Lung (tissue), 12 donors: Measurements from ENCODE around the gene FYN. TPM values are rescaled to one million over a fixed set of nuclear protein-coding genes. Genes with fewer than 3 reads are reported as not detected.
A peak's percentile ranks its signal among the peaks of the same experiment; 100 is the strongest.

ENCODE experiments used
- ATAC-seq: fragments of 200-7000 bp; cut with Tn5 transposase; one replicate; pipeline ENCODE4 v1.9.1; 2020; ENCODE audit warnings: moderate number of reproducible peaks; ENCODE audit not compliant: insufficient read depth, low FRiP score
- DNase-seq, 3 donors: peaks; one replicate each; pipeline ENCODE4 v3.0.0-alpha.2; 2013 to 2017
- H3K27ac ChIP-seq, 2 donors: one replicate each; pipeline ENCODE4 v1.5.1; 2013; ENCODE audit warnings: mild to moderate bottlenecking in 2 of 2, moderate library complexity in 2 of 2, control low read depth in 1 of 2, inconsistent platforms in 1 of 2, low read depth in 1 of 2, low read length in 1 of 2
- H3K27me3 ChIP-seq, 3 donors: one replicate each; pipeline ENCODE4 v1.5.1; 2013; ENCODE audit warnings: low read length in 2 of 3; ENCODE audit not compliant: control insufficient read depth in 3 of 3, insufficient read depth in 3 of 3
- H3K36me3 ChIP-seq, 4 donors: one replicate each; pipeline ENCODE4 v1.5.1; 2013; ENCODE audit warnings: low read length in 4 of 4, mild to moderate bottlenecking in 1 of 4, moderate library complexity in 1 of 4; ENCODE audit not compliant: control insufficient read depth in 4 of 4, insufficient read depth in 4 of 4
- H3K4me1 ChIP-seq, 5 donors: one replicate each; pipeline ENCODE4 v1.5.1; 2013; ENCODE audit warnings: low read length in 5 of 5, mild to moderate bottlenecking in 2 of 5, moderate library complexity in 1 of 5; ENCODE audit not compliant: control insufficient read depth in 5 of 5, insufficient read depth in 5 of 5
- H3K4me3 ChIP-seq: one replicate; pipeline ENCODE4 v1.5.1; 2013; ENCODE audit warnings: mild to moderate bottlenecking, control low read depth, moderate library complexity
- H3K9ac ChIP-seq, 2 donors: one replicate each; pipeline ENCODE4 v1.5.1; 2013; ENCODE audit warnings: low read length in 2 of 2, control low read depth in 1 of 2; ENCODE audit not compliant: insufficient read depth in 1 of 2
- H3K9me3 ChIP-seq, 4 donors: one replicate each; pipeline ENCODE4 v1.5.1; 2013; ENCODE audit warnings: low read length in 3 of 4, mild to moderate bottlenecking in 1 of 4, moderate library complexity in 1 of 4; ENCODE audit not compliant: control insufficient read depth in 4 of 4, insufficient read depth in 3 of 4
- whole genome bisulfite sequencing, 2 donors: extraction: QIAGEN DNeasy Blood & Tissue Kit; methylation state at CpG; one replicate each; pipeline ENCODE4 v1.1.7; 2013; 5-methylcytosine and 5-hydroxymethylcytosine counted together
- polyA plus RNA-seq, 2 donors: library from polyadenylated mRNA; stranded (reverse); fragments of 200-250 nt; gene quantifications; one replicate each; pipeline ENCODE4 v1.2.1, GENCODE V29; 2013
- total RNA-seq, 2 donors: library from RNA; depleted of rRNA in 1 of 2; stranded (reverse); fragments of >200 nt in 1 of 2; gene quantifications; one replicate each; pipeline ENCODE4 v1.2.1, GENCODE V29; 2014 to 2021
- TF ChIP-seq, protein P1 (sequence below): IDR thresholded peaks from 2 replicates; pipeline ENCODE4 v1.5.1; 2012; ENCODE audit warnings: mild to moderate bottlenecking; ENCODE audit errors: control extremely low read depth, extremely low read depth
- donor health status: control.
- donor health status: control.
- donor health status: Bipolar disorder and iron deficiency.
- donor health status: healthy.
- donor health status: DM: yes; HTN: yes; CAD: no.

The FYN gene
- total and polyA plus RNA-seq, 4 donors, result 27.3 to 157 (median 71.0) TPM

DNA sequence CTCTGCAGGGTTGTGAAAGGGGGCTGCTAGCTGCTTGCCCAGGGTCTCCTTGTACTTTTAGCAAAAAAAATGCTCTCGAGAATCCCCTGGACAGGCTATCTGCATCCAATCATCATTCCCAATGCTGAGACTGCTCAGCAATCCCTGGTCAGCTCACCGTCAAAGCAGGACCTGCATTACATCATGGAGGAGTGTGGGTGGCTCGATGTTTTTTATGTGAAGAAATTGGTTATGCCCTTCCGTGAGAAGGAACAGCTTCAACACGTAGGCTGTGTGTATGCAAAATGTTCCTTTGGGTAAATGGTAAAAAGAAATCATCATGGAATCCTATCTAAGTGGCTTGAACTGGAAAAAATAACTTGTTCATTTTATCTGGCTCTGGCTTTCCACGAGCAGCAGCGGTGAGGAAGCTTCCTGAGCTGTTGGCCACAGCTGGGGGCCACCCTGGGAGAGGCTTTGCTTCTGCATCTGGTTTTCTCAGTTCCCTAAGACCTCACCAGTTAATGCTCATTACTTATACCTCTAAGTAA, 111.4 kb downstream of the FYN start:
- H3K27ac ChIP-seq, result no peak overlapping the region
- TF ChIP-seq, protein P1, sequence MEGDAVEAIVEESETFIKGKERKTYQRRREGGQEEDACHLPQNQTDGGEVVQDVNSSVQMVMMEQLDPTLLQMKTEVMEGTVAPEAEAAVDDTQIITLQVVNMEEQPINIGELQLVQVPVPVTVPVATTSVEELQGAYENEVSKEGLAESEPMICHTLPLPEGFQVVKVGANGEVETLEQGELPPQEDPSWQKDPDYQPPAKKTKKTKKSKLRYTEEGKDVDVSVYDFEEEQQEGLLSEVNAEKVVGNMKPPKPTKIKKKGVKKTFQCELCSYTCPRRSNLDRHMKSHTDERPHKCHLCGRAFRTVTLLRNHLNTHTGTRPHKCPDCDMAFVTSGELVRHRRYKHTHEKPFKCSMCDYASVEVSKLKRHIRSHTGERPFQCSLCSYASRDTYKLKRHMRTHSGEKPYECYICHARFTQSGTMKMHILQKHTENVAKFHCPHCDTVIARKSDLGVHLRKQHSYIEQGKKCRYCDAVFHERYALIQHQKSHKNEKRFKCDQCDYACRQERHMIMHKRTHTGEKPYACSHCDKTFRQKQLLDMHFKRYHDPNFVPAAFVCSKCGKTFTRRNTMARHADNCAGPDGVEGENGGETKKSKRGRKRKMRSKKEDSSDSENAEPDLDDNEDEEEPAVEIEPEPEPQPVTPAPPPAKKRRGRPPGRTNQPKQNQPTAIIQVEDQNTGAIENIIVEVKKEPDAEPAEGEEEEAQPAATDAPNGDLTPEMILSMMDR, result no peak
- ATAC-seq (no peak), DNase-seq (no peak)
- H3K9ac ChIP-seq, result no peak overlapping the region
- peaks cover 0 to 4% (median under 1%) of the 10 kb centered on the region in 4 donors for H3K36me3 ChIP-seq
- peaks cover 9 to 46% (median 18%) of the 10 kb centered on the region in 5 donors for H3K4me1 ChIP-seq
- no peaks in the 10 kb centered on the region for H3K27me3 ChIP-seq
- H3K9me3 ChIP-seq, result no peaks in the 10 kb centered on the region
- WGBS, 2 donors, result 47 to 62% methylated on average over 7 of the region's 7 CpGs
- H3K4me3 ChIP-seq, result no peak overlapping the region

DNA sequence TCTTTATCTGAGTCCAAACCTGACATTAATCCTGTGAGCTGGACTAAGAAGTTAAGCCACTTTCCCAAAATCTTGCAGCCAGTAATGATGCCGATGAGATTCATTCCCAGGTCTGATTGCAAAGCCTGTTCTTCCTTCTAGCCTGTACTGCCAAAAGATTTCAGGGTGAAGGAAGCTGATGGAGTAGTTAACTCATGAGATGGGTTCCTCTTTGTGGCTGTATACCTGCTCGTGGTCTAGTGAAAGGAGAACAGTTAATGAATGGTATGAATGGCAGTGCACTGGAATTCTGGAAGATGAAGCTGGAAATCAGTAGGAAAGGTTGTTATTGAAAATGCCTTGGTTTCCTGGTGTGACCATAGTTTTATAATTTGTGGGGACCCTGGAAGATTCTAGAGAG, 112.0 kb downstream of the FYN start:
- 46 to 70% methylated on average over 2 of the region's 2 CpGs for WGBS, 2 donors
- Histone ChIP-seq H3K36me3 (peaks cover 0 to 4% (median under 1%) of the 10 kb centered on the region in 4 donors), H3K27me3 (no peaks in the 10 kb centered on the region), H3K27ac (no peak overlapping the region), H3K9ac (no peak overlapping the region), H3K9me3 (no peaks in the 10 kb centered on the region), H3K4me3 (no peak overlapping the region), H3K4me1 (peaks cover 9 to 46% (median 18%) of the 10 kb centered on the region in 5 donors)
- ATAC-seq (no peak), DNase-seq (no peak)
- TF ChIP-seq, protein P1, result no peak

DNA sequence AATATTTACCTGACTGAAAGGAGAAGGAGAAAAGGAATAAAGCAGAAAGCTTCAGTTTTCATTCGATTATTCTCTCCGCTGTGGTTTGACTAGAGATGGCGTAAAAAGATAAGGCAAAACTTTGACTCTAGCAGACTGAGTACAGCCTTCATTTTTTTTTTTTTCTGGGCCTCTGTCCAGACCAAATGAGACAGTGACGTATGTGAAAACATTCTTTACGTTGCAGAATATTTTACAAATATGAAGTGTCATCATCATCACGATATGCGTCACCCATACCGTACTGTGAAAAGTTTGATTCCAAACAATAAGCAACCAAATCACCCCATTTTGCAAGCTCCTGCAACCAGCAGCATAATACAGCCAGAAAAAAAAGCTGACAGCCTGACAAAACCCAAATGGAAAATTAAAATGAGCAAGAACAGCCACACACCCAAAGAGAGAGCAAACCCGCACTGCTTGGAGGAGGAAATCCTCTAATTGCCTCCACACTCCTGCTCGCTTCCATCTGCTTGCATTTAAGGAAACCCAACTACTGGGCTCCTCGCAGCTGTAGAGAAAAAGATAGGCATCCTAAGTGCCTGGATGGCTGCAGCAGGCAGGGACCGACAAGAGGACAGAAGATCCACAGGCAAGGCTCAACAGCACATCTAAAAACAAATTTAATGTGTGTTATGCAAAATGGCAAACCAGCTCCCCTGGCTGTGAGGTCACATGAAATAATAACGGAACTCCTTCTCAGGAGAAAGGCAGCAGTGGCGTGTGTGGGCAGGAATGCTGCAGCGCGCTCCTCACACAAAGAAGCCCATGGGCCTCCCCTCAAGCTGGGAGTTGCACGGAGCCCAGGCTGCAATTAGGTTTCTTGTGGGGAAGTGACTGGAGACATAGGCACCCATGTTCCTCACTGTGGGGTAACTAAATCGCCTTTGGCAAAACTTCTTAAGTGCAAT, 113.1 kb downstream of the FYN start:
- ATAC-seq (no peak), DNase-seq (peak; percentile 61 to 93 (median 92))
- Histone ChIP-seq H3K36me3 (peaks cover 0 to 4% (median under 1%) of the 10 kb centered on the region in 4 donors), H3K4me1 (peaks cover 9 to 49% (median 18%) of the 10 kb centered on the region in 5 donors), H3K4me3 (no peak overlapping the region), H3K9me3 (no peaks in the 10 kb centered on the region), H3K27me3 (no peaks in the 10 kb centered on the region), H3K9ac (peak overlapping the region in 1 of 2 donors; percentile 73), H3K27ac (peak overlapping the region; percentile 22 to 76)
- TF ChIP-seq, protein P1, result no peak
- 49 to 51% methylated on average over 18 of the region's 18 CpGs for WGBS, 2 donors
